Mammary epithelial cell (primary cell): Measurements from ENCODE around the gene CGRRF1.

ENCODE experiments used
- CTCF ChIP-seq, 2 donors: IDR thresholded peaks in 1 of 2; conservative IDR thresholded peaks in 1 of 2; 2 replicates each; pipeline ENCODE4 v1.5.1; 2011 to 2012; ENCODE audit warnings: inconsistent platforms in 2 of 2, low read length in 2 of 2, mild to moderate bottlenecking in 2 of 2, control low read depth in 1 of 2, low read depth in 1 of 2; ENCODE audit not compliant: insufficient read depth in 1 of 2; ENCODE audit errors: extremely low read depth in 1 of 2
- EZH2 ChIP-seq: IDR thresholded peaks from 2 replicates; pipeline ENCODE4 v1.6.1; 2012; ENCODE audit warnings: low read length, inconsistent platforms, borderline replicate concordance

GRCh38 chr14:54548491-54548890, 38.8 kb downstream of the CGRRF1 start:
- no peak for TF ChIP-seq CTCF (conservative IDR thresholded peaks at IDR 0.05 in 1 of 2, IDR thresholded peaks at IDR 0.05 in 1 of 2; ENCODE audit: extremely low read depth in 1 of 2, insufficient read depth in 1 of 2, low read depth in 1 of 2, low read length in 2 of 2)
- no peak for TF ChIP-seq EZH2
